GM12878 (cell line): ENCODE data around the gene FDXACB1. TPM values are rescaled to one million over a fixed set of nuclear protein-coding genes. Genes with fewer than 3 reads are reported as not detected.
A peak's percentile ranks its signal among the peaks of the same experiment; 100 is the strongest.

Experiments used
- ATAC-seq: fragments of 200-7000 bp; cut with Tn5 transposase; 3 replicates; pipeline ENCODE4 v1.9.1; 2020; ENCODE audit warnings: mild to moderate bottlenecking, moderate library complexity
- BruUV-seq: library from RNA; stranded (reverse); fragments of 400-500 nt; replicated peaks from 2 replicates; lab custom pipeline; 2021; lab: Mats Ljungman, UMichigan
- CTCF ChIA-PET: fragments of 300-600 bp; sonication (Branson Sonifier 250); formaldehyde crosslinking; extraction: SDS; loops from one replicate; lab custom pipeline; 2021; ENCODE audit warnings: inconsistent platforms; lab: Yijun Ruan, JAX
- POLR2A ChIA-PET: fragments of 350-600 bp; formaldehyde crosslinking; extraction: SDS; loops from one replicate; lab custom pipeline; 2021; ENCODE audit warnings: inconsistent platforms; lab: Charles Lee
- RAD21 ChIA-PET: fragments of 300-600 bp; sonication (Branson Sonifier 250); formaldehyde crosslinking; loops from one replicate; lab custom pipeline; 2023; ENCODE audit warnings: antibody characterized with exemption; ENCODE audit not compliant: unreplicated experiment; lab: Charles Lee
- SMC1A ChIA-PET: fragments of 300-600 bp; sonication (Branson Sonifier 250); formaldehyde crosslinking; loops from one replicate; lab custom pipeline; 2023; ENCODE audit not compliant: unreplicated experiment, uncharacterized antibody; lab: Charles Lee
- DNase-seq: peaks from one replicate; pipeline ENCODE4 v3.0.0-alpha.2; 2011; ENCODE audit warnings: low read depth, low spot score
- FAIRE-seq: peaks from 3 replicates; lab custom pipeline; 2011; peaks lifted over from hg19 to GRCh38; lab: Jason Lieb, UNC
- H2AFZ ChIP-seq: 2 replicates; pipeline ENCODE4 v1.6.0; 2011; ENCODE audit warnings: low read depth, low read length, control low read depth; ENCODE audit not compliant: control insufficient read depth
- H3K27ac ChIP-seq: 2 replicates; pipeline ENCODE4 v1.5.1; 2011; ENCODE audit warnings: control low read depth; ENCODE audit not compliant: control insufficient read depth, insufficient read depth
- H3K27me3 ChIP-seq, 2 experiments: replicated peaks in 1 of 2; 2 replicates each; pipeline versions ENCODE4 v1.6.0 to v1.6.1; 2011; ENCODE audit warnings: low read length in 1 of 2; ENCODE audit not compliant: control insufficient read depth in 2 of 2, insufficient read depth in 2 of 2
- H3K36me3 ChIP-seq, 2 experiments: 2 replicates each; pipeline ENCODE4 v1.5.1; 2011; ENCODE audit warnings: low read length in 1 of 2; ENCODE audit not compliant: control insufficient read depth in 2 of 2, insufficient read depth in 2 of 2
- H3K4me1 ChIP-seq: 2 replicates; pipeline ENCODE4 v1.6.1; 2011; ENCODE audit warnings: mild to moderate bottlenecking, low read length, moderate library complexity, mixed read lengths; ENCODE audit not compliant: control insufficient read depth, insufficient read depth
- H3K4me2 ChIP-seq: 2 replicates; pipeline ENCODE4 v1.6.0; 2011; ENCODE audit warnings: control low read depth; ENCODE audit not compliant: control insufficient read depth, insufficient read depth
- H3K4me3 ChIP-seq: fragments of 200-600 bp; sonication (generic); 2 replicates; pipeline ENCODE4 v1.5.1; 2016
- H3K79me2 ChIP-seq: 2 replicates; pipeline ENCODE4 v1.6.0; 2011; ENCODE audit warnings: low read length; ENCODE audit not compliant: control insufficient read depth, insufficient read depth
- H3K9ac ChIP-seq: 2 replicates; pipeline ENCODE4 v1.8.0; 2011; ENCODE audit warnings: low read length, control low read depth, mixed read lengths; ENCODE audit not compliant: control insufficient read depth, insufficient read depth
- H3K9me3 ChIP-seq: replicated peaks from 3 replicates; pipeline ENCODE4 v1.5.1; 2011; ENCODE audit warnings: mild to moderate bottlenecking, low read length; ENCODE audit not compliant: control insufficient read depth, insufficient read depth
- H4K20me1 ChIP-seq: 2 replicates; pipeline ENCODE4 v1.6.0; 2011; ENCODE audit not compliant: control insufficient read depth, insufficient read depth
- MXI1 ChIP-seq: fragments of 150-350 bp; IDR thresholded peaks from 2 replicates; pipeline ENCODE4 v1.6.1; 2011; ENCODE audit warnings: low read depth, mild to moderate bottlenecking, inconsistent platforms, low read length, improper control_type of control experiment
- RAD21 ChIP-seq: IDR thresholded peaks from 2 replicates; pipeline ENCODE4 v1.6.1; 2011; ENCODE audit warnings: mild to moderate bottlenecking, low read depth, low read length, moderate library complexity; ENCODE audit not compliant: insufficient read depth
- TAF1 ChIP-seq: IDR thresholded peaks from 2 replicates; pipeline ENCODE4 v1.6.1; 2011; ENCODE audit warnings: mild to moderate bottlenecking, low read depth, low read length, borderline replicate concordance
- TCF7 ChIP-seq: IDR thresholded peaks from 2 replicates; pipeline ENCODE4 v1.6.1; 2014; ENCODE audit warnings: antibody characterized with exemption, borderline replicate concordance
- in situ Hi-C: fragments of 300-500 bp; cut with MboI; formaldehyde crosslinking; loops from 9 replicates; pipeline ENCODE4 v1.14.3; 2018; ENCODE audit warnings: mixed read lengths
- intact Hi-C: fragments of 100-400 bp; cut with micrococcal nuclease; formaldehyde crosslinking; loops from one replicate; pipeline ENCODE4 v1.14.2; 2022; ENCODE audit not compliant: unreplicated experiment
- polyA plus RNA-seq, 11 experiments: library from polyadenylated mRNA; depleted of rRNA in 4 of 11; unstranded in 6 of 11; stranded (reverse) in 5 of 11; fragments of >200 nt; fragmentation: Nextera tagmentation in 4 of 11; fragmentation: Illumina TruSeq in 1 of 11; extraction: Ambion mirVana in 4 of 11; extraction: Trizol in 1 of 11; gene quantifications; 1 replicate in 1 of 11; 2 replicates in 10 of 11; pipeline versions ENCODE4 v1.2.1 to v1.2.3, GENCODE V29; 2011 to 2016; ENCODE audit warnings: inconsistent platforms in 2 of 11, missing spikeins in 2 of 11, low read depth in 1 of 11
- total RNA-seq, 4 experiments: library from RNA; depleted of rRNA in 3 of 4; stranded (reverse); fragments of >200 nt in 3 of 4; fragmentation: Illumina TruSeq in 1 of 4; extraction: Trizol in 1 of 4; gene quantifications; 2 replicates each; pipeline versions ENCODE4 v1.2.1 to v1.2.3, GENCODE V29; 2013 to 2021
- TF ChIP-seq, protein P1 (sequence below), 3 experiments: IDR thresholded peaks in 2 of 3; conservative IDR thresholded peaks in 1 of 3; 2 replicates each; pipeline ENCODE4 v1.5.1; 2011; ENCODE audit warnings: low read depth in 3 of 3, low read length in 3 of 3, mild to moderate bottlenecking in 3 of 3, control low read depth in 2 of 3, moderate library complexity in 2 of 3, inconsistent platforms in 1 of 3, mixed read lengths in 1 of 3; ENCODE audit not compliant: control insufficient read depth in 2 of 3, insufficient read depth in 1 of 3; ENCODE audit errors: extremely low read depth in 1 of 3

FDXACB1 gene
- total and polyA plus RNA-seq, 10 of the 15 experiments (the other 5 are each of a cell fraction or from before 2014, with no cell fraction given): 7.4 to 13.3 (median 9.7) TPM

DNA sequence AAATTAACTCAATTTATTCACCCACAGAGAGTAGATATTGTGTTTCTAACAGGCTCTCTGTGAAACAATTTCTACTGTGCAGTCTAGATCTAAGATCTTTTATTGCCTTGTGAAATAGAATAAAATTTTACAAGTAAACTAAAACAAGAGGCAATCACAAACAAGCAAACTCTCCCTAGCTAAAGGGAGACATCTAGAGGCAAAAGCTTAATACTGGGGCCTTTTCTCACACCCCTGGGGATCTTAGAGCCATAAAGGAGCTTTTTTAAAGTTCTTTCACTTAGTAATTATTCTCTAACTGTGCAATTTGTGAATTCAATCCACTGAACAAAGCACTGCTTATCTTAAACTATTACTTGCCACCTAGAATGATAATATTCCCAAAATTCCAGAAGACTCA, 27.3 kb downstream of the FDXACB1 start:
- intact Hi-C loops: no loop called here
- H3K4me2 ChIP-seq: no peak overlapping the region
- no peaks in the 10 kb centered on the region for H3K79me2 ChIP-seq
- H3K27ac ChIP-seq: no peak overlapping the region
- TF ChIP-seq TCF7 (no peak), TAF1 (no peak), MXI1 (no peak), RAD21 (peak; percentile 34; the same call in 1 of the 2 replicates)
- TF ChIP-seq, protein P1, sequence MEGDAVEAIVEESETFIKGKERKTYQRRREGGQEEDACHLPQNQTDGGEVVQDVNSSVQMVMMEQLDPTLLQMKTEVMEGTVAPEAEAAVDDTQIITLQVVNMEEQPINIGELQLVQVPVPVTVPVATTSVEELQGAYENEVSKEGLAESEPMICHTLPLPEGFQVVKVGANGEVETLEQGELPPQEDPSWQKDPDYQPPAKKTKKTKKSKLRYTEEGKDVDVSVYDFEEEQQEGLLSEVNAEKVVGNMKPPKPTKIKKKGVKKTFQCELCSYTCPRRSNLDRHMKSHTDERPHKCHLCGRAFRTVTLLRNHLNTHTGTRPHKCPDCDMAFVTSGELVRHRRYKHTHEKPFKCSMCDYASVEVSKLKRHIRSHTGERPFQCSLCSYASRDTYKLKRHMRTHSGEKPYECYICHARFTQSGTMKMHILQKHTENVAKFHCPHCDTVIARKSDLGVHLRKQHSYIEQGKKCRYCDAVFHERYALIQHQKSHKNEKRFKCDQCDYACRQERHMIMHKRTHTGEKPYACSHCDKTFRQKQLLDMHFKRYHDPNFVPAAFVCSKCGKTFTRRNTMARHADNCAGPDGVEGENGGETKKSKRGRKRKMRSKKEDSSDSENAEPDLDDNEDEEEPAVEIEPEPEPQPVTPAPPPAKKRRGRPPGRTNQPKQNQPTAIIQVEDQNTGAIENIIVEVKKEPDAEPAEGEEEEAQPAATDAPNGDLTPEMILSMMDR (IDR thresholded peaks at IDR 0.05 in 2 of 3, conservative IDR thresholded peaks at IDR 0.05 in 1 of 3; ENCODE audit: control insufficient read depth in 2 of 3, extremely low read depth in 1 of 3, insufficient read depth in 1 of 3, low read depth in 3 of 3, low read length in 3 of 3): peak in 2 of 3 experiments; percentile 34 to 39; a peak in 3 of 6 replicates
- TF ChIP-seq, all 136 proteins: peak for 2
- no peaks in the 10 kb centered on the region for H4K20me1 ChIP-seq
- no peaks in the 10 kb centered on the region; a peak in 1 of 4 replicates for H3K36me3 ChIP-seq
- no peaks in the 10 kb centered on the region for H3K4me1 ChIP-seq
- in situ Hi-C loops: no loop called here
- ATAC-seq (no peak), DNase-seq (no peak), FAIRE-seq (no peak)
- ChIA-PET RAD21 (interaction anchor here (0.7 kb wide), 1 partner anchor 254 kb away, joined by 3 read pairs; no protein-coding TSS in a partner anchor), SMC1A (interaction anchor here (0.7 to 1.7 kb wide), 5 partner anchors 8 to 265 kb away, joined by 3 to 8 read pairs (median 4); partner anchors contain the start of genes ALG9 and PPP2R1B), CTCF (interaction anchor here (0.7 to 2.1 kb wide), 13 partner anchors 9 to 293 kb away, joined by 3 to 8 read pairs (median 3); partner anchors contain the start of gene ALG9), POLR2A (no interaction called here)
- no peak overlapping the region for H2AFZ ChIP-seq
- no peaks in the 10 kb centered on the region for H3K27me3 ChIP-seq
- H3K4me3 ChIP-seq: no peak overlapping the region
- H3K9me3 ChIP-seq: no peaks in the 10 kb centered on the region
- H3K9ac ChIP-seq: no peak overlapping the region
- BruUV-seq: no TSS peak
